Suprapubic skin (tissue), 4 donors: ENCODE results near the gene ELP5. TPM values are rescaled to one million over a fixed set of nuclear protein-coding genes. Genes with fewer than 3 reads are reported as not detected.

ENCODE experiments used
- DNase-seq, 2 donors: peaks; one replicate each; pipeline ENCODE4 v3.0.0-alpha.2; 2019; ENCODE audit warnings: low spot score in 2 of 2
- H3K27ac ChIP-seq: fragments of 200-600 bp; sonication (generic); one replicate; pipeline ENCODE4 v1.5.1; 2019
- H3K27me3 ChIP-seq: fragments of 200-600 bp; sonication (generic); one replicate; pipeline ENCODE4 v1.5.1; 2019
- H3K36me3 ChIP-seq: fragments of 200-600 bp; sonication (generic); one replicate; pipeline ENCODE4 v1.5.1; 2019
- H3K4me1 ChIP-seq: fragments of 200-600 bp; sonication (generic); one replicate; pipeline ENCODE4 v1.5.1; 2019
- H3K4me3 ChIP-seq: fragments of 200-600 bp; sonication (generic); one replicate; pipeline ENCODE4 v1.5.1; 2019; ENCODE audit warnings: mild to moderate bottlenecking
- H3K9me3 ChIP-seq: fragments of 200-600 bp; sonication (generic); one replicate; pipeline ENCODE4 v1.5.1; 2019
- EP300 ChIP-seq: sonication (generic); formaldehyde crosslinking; IDR thresholded peaks from one replicate; pipeline ENCODE4 v1.6.1; 2017; ENCODE audit warnings: antibody characterized with exemption
- POLR2A ChIP-seq, 2 donors: fragments of 450-650 bp; IDR thresholded peaks; one replicate each; pipeline ENCODE4 v1.6.1; 2017; ENCODE audit warnings: antibody characterized with exemption in 2 of 2, mild to moderate bottlenecking in 2 of 2, moderate library complexity in 2 of 2
- POLR2AphosphoS5 ChIP-seq, 3 donors: sonication (generic); formaldehyde crosslinking; IDR thresholded peaks; one replicate each; pipeline ENCODE4 v1.6.1; 2017; ENCODE audit warnings: antibody characterized with exemption in 3 of 3
- WGBS: methylation state at CpG from one replicate; pipeline ENCODE4 v1.1.5; 2018; 5-methylcytosine and 5-hydroxymethylcytosine counted together
- total RNA-seq, 4 donors: library from RNA; depleted of rRNA; stranded (reverse); fragments of >200 nt; gene quantifications; one replicate each; pipeline ENCODE4 v1.1.0, GENCODE V29; 2016
- TF ChIP-seq, protein P1 (sequence below), 2 donors: fragments of 200-600 bp in 1 of 2; fragments of 450-650 bp in 1 of 2; sonication (generic) in 1 of 2; IDR thresholded peaks; one replicate each; pipeline ENCODE4 v1.5.1; 2016 to 2019; ENCODE audit warnings: antibody characterized with exemption in 2 of 2, mild to moderate bottlenecking in 1 of 2, moderate library complexity in 1 of 2

The ELP5 gene
- total RNA-seq, 4 donors from 2014 or later = 13.6 to 29.7 (median 20.3) TPM

DNA sequence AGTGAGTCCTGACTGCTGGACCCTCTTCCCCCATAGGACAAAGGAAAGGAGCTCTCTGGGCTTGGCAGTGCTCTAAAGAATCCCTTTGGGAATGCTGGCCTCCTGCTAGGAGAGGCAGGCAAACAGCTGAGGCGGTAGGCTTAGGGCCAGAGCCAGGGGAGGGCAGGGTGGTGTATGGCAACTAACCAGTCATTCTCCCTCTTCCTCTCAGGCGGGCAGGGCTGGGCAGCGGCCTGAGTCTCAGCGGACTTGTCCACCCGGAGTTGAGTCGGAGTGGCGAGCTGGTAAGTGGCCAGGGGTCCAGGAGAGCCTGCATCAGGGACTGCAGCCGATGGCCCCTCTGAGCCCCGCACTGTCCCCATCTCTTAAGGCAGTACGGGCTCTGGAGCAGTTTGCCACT lies 27.9 kb upstream of the ELP5 start:
- no peak for DNase-seq
- Histone ChIP-seq H3K36me3 (peaks cover 66% of the 10 kb centered on the region), H3K4me3 (no peak overlapping the region), H3K27ac (no peak overlapping the region), H3K9me3 (no peaks in the 10 kb centered on the region), H3K27me3 (no peaks in the 10 kb centered on the region), H3K4me1 (peaks cover 41% of the 10 kb centered on the region)
- whole genome bisulfite sequencing = 74% methylated on average over 3 of the region's 10 CpGs
- TF ChIP-seq POLR2A (IDR thresholded peaks at IDR 0.05) (no peak), EP300 (no peak), POLR2AphosphoS5 (IDR thresholded peaks at IDR 0.05) (no peak)
- TF ChIP-seq, protein P1, sequence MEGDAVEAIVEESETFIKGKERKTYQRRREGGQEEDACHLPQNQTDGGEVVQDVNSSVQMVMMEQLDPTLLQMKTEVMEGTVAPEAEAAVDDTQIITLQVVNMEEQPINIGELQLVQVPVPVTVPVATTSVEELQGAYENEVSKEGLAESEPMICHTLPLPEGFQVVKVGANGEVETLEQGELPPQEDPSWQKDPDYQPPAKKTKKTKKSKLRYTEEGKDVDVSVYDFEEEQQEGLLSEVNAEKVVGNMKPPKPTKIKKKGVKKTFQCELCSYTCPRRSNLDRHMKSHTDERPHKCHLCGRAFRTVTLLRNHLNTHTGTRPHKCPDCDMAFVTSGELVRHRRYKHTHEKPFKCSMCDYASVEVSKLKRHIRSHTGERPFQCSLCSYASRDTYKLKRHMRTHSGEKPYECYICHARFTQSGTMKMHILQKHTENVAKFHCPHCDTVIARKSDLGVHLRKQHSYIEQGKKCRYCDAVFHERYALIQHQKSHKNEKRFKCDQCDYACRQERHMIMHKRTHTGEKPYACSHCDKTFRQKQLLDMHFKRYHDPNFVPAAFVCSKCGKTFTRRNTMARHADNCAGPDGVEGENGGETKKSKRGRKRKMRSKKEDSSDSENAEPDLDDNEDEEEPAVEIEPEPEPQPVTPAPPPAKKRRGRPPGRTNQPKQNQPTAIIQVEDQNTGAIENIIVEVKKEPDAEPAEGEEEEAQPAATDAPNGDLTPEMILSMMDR (IDR thresholded peaks at IDR 0.05) = no peak

DNA sequence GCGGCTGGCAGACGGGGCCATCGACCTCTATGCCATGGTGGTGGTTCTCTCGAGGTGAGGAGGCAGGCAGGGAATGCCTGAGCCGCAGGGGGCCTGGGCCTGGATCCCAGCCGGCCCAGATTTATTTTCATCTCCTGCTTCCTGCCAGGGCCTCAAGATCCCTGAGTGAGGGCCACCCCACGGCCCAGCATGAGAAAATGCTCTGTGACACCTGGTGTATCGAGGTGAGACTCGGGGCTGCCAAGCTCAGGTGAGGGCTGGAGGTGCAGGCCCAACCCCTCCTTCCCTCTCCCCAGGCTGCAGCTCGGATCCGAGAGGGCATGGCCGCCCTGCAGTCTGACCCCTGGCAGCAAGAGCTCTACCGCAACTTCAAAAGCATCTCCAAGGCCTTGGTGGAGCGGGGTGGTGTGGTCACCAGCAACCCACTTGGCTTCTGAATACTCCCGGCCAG lies 27.3 kb upstream of the ELP5 start:
- Histone ChIP-seq H3K27ac (no peak overlapping the region), H3K4me3 (no peak overlapping the region), H3K4me1 (peaks cover 35% of the 10 kb centered on the region), H3K27me3 (no peaks in the 10 kb centered on the region), H3K9me3 (no peaks in the 10 kb centered on the region), H3K36me3 (peaks cover 72% of the 10 kb centered on the region)
- DNase-seq = no peak
- TF ChIP-seq, protein P1 (IDR thresholded peaks at IDR 0.05) = no peak
- no peak for TF ChIP-seq EP300
- no peak for TF ChIP-seq POLR2AphosphoS5 (IDR thresholded peaks at IDR 0.05)
- TF ChIP-seq POLR2A (IDR thresholded peaks at IDR 0.05) = no peak
- 68% methylated on average over 8 of the region's 15 CpGs for WGBS

DNA sequence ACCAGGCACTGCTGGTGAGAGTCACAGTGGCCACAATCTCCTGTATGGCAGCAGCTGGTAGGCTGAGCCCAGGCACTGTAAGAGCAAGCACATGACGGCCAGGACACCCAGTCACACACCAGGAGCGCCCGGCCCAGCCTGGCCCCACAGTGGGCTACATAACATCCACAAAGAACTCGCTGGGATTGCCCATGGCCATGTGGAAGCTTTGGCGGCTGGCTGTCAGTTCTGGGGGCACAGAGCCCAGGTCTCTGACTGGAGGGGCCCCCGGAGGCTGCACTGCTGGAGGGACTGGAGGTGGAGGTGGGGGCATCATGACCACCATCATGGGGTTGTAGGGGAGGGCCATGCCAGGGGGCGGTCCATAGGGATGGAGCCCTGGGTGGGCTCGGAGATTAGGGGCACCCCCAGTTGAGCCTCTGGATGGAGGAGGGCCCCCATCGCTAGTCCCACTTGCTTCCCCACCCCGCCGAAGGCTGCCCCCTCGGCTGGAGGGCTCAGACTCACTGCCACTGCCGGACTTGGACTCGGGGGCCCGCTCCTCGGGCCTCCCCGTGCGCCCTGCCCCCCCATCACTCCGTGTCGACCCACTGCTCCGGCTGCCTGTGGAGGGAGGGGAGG lies 26.2 kb upstream of the ELP5 start:
- Histone ChIP-seq H3K9me3 (no peaks in the 10 kb centered on the region), H3K4me3 (no peak overlapping the region), H3K4me1 (peaks cover 30% of the 10 kb centered on the region), H3K36me3 (peaks cover 74% of the 10 kb centered on the region), H3K27ac (no peak overlapping the region), H3K27me3 (no peaks in the 10 kb centered on the region)
- whole genome bisulfite sequencing = 79% methylated on average over 16 of the region's 21 CpGs
- no peak for DNase-seq
- TF ChIP-seq, protein P1 (IDR thresholded peaks at IDR 0.05) = no peak
- TF ChIP-seq POLR2AphosphoS5 (IDR thresholded peaks at IDR 0.05) (no peak), POLR2A (IDR thresholded peaks at IDR 0.05) (no peak), EP300 (no peak)

DNA sequence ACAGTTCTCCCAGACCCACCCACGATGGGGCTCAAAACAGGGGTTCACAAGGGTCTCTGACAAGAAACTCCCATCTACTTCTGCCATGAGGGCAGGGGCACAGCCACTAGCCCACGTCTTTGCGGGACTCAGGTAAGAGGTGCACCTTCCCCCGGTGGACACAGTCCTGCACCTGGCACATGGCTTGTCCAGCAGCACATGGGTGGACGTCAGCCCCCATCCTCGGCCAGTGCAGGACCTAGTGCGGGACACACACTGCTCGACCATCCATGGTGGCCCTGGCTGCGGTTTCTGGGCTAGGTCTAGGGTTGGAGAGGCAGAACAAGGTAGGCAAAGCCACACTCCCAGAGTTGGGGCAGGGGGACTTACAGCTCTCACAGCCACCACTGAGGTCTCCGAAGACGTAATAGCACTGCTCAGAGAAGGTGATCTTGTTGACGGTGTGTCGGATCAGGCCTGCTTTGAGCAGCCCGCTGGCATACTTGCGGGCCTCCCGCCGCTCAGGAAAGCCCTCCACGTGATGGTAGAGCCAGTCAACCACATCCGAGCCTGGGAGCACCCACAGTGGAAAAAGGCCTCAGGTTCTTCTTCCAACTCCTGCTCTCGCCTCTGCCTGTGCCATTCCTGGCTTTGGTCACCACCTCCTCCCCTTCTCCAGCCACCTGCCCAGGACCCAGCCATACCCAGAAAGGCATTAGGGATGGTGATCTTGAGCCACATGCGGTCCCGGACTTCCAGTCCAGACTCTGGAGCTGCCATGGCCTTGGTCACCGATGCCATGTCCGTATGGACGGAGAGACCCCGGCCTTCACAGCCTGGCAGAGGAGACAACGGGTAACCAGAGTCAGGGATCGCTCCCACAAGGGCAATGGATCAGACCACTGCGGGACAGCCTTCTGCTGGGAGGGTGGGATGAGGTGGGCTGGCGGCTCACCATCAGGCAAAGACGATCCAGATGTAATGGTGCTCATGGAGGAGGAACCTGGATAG lies 25.0 kb upstream of the ELP5 start:
- Histone ChIP-seq H3K4me3 (no peak overlapping the region), H3K27ac (peak overlapping the region; percentile 52), H3K36me3 (peaks cover 74% of the 10 kb centered on the region), H3K9me3 (no peaks in the 10 kb centered on the region), H3K4me1 (peaks cover 26% of the 10 kb centered on the region), H3K27me3 (no peaks in the 10 kb centered on the region)
- TF ChIP-seq EP300 (no peak), POLR2A (IDR thresholded peaks at IDR 0.05) (no peak), POLR2AphosphoS5 (IDR thresholded peaks at IDR 0.05) (no peak)
- TF ChIP-seq, protein P1 (IDR thresholded peaks at IDR 0.05) = no peak
- 94% methylated on average over 26 of the region's 31 CpGs for WGBS
- DNase-seq = no peak

DNA sequence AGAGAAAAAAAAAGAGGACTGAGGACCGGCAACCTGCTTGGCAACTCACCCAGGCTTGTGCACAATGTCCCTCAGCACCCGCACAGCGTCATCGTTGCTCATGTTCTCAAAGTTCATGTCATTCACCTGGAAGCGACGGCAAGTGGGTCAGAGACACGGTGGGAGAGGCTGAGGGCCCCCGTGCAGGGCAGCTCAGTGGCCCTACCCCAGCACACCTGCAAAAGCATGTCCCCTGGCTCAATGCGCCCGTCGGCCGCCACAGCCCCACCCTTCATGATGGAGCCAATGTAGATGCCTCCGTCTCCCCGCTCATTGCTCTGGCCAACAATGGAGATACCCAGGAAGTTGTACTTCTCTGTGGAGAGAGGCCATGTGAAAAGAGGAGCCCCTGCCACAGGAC lies 23.1 kb upstream of the ELP5 start:
- H3K4me1 ChIP-seq = peaks cover 37% of the 10 kb centered on the region
- H3K4me3 ChIP-seq = no peak overlapping the region
- peaks cover 55% of the 10 kb centered on the region for H3K36me3 ChIP-seq
- no peaks in the 10 kb centered on the region for H3K27me3 ChIP-seq
- no peak for DNase-seq
- no peaks in the 10 kb centered on the region for H3K9me3 ChIP-seq
- peak overlapping the region; percentile 39 for H3K27ac ChIP-seq
- 86% methylated on average over 14 of the region's 14 CpGs for WGBS
- TF ChIP-seq POLR2AphosphoS5 (IDR thresholded peaks at IDR 0.05) (no peak), EP300 (no peak), POLR2A (IDR thresholded peaks at IDR 0.05) (no peak)
- TF ChIP-seq, protein P1 (IDR thresholded peaks at IDR 0.05) = no peak
